ENCODE results near the gene LIF. TPM values are rescaled to one million over a fixed set of nuclear protein-coding genes. Genes with fewer than 3 reads are reported as not detected.

LIF gene
- total RNA-seq, 1 experiment from 2014 or later: 75.4 TPM

GRCh38 chr22:30265131-30265720, 18.7 kb upstream of the LIF start:
- ATAC-seq: no peak
- ChIA-PET CTCF (no interaction called here), RAD21 (ENCODE audit: low non-redundant PET in 1 of 2, low total read pairs in 2 of 2, uncharacterized antibody in 2 of 2, unreplicated experiment in 2 of 2) (no interaction called here), POLR2A (no interaction called here)
- intact Hi-C loops (cut with micrococcal nuclease): no loop called here
- no peak overlapping the region for H2AFZ ChIP-seq (ENCODE audit: low read depth, low read length, poor library complexity, severe bottlenecking)
- no peak overlapping the region for H3K4me3 ChIP-seq (replicated peaks in 1 of 2; ENCODE audit: low read depth in 1 of 2, low read length in 2 of 2)
- H3K9me2 ChIP-seq (ENCODE audit: insufficient read depth): no peaks in the 10 kb centered on the region
- no peaks in the 10 kb centered on the region for H3K79me2 ChIP-seq (ENCODE audit: insufficient read depth, low read length)
- H3K27me3 ChIP-seq (ENCODE audit: insufficient read depth, low read length): no peaks in the 10 kb centered on the region
- H3K9ac ChIP-seq (ENCODE audit: low read length): no peak overlapping the region
- no peak overlapping the region for H3K4me2 ChIP-seq (ENCODE audit: low read length)
- H3K4me1 ChIP-seq (ENCODE audit: control insufficient read depth in 1 of 2, insufficient read depth in 2 of 2, low read length in 2 of 2): peaks cover 0 to 13% of the 10 kb centered on the region in 2 experiments; a peak in 3 of 4 replicates
- no peak for DNase-seq (ENCODE audit: low read depth, low spot score)
- H3K27ac ChIP-seq (ENCODE audit: low read depth, low read length): no peak overlapping the region
- TF ChIP-seq SIN3A (IDR thresholded peaks at IDR 0.05; ENCODE audit: low read depth): no peak
- no peak for TF ChIP-seq EZH2phosphoT487 (IDR thresholded peaks at IDR 0.05; ENCODE audit: borderline replicate concordance)
- TF ChIP-seq JUND (IDR thresholded peaks at IDR 0.05): no peak
- no peak for TF ChIP-seq ATF3 (IDR thresholded peaks at IDR 0.05)
- TF ChIP-seq POLR2A (IDR thresholded peaks at IDR 0.05; ENCODE audit: borderline replicate concordance, extremely low read depth, insufficient read depth, insufficient read length): no peak
- no peak for TF ChIP-seq ZBTB33 (IDR thresholded peaks at IDR 0.05; ENCODE audit: extremely low read depth, insufficient replicate concordance, low read length)
- TF ChIP-seq ZNF274 (IDR thresholded peaks at IDR 0.05; ENCODE audit: low read depth, low read length): no peak
- TF ChIP-seq ZFX (IDR thresholded peaks at IDR 0.05): no peak
- no peak for TF ChIP-seq ELF1 (IDR thresholded peaks at IDR 0.05; ENCODE audit: borderline replicate concordance, low read depth)
- TF ChIP-seq RAD21 (IDR thresholded peaks at IDR 0.05; ENCODE audit: low read depth): no peak
- TF ChIP-seq YY1 (IDR thresholded peaks at IDR 0.05; ENCODE audit: extremely low read depth, insufficient replicate concordance, low read depth, low read length): no peak
- no peak for TF ChIP-seq CTCF (IDR thresholded peaks at IDR 0.05 in 2 of 3, conservative IDR thresholded peaks at IDR 0.05 in 1 of 3; ENCODE audit: borderline replicate concordance in 1 of 3, insufficient read depth in 1 of 3, low read depth in 2 of 3, low read length in 2 of 3)
- TF ChIP-seq SRF (IDR thresholded peaks at IDR 0.05; ENCODE audit: low read depth): no peak
- TF ChIP-seq EZH2 (IDR thresholded peaks at IDR 0.05): no peak
- no peak for TF ChIP-seq EGR1 (IDR thresholded peaks at IDR 0.05; ENCODE audit: low read depth)
- TF ChIP-seq MAX (IDR thresholded peaks at IDR 0.05): no peak
- TF ChIP-seq POLR2AphosphoS5 (IDR thresholded peaks at IDR 0.05; ENCODE audit: low read depth, low read length): no peak
- TF ChIP-seq CBX3 (IDR thresholded peaks at IDR 0.05; ENCODE audit: low read depth): no peak
- H4K20me1 ChIP-seq (ENCODE audit: insufficient read depth): no peaks in the 10 kb centered on the region
- no peaks in the 10 kb centered on the region for H3K36me3 ChIP-seq (ENCODE audit: control insufficient read depth in 1 of 2, insufficient read depth in 2 of 2, low read length in 2 of 2)
- no peaks in the 10 kb centered on the region for H3K9me3 ChIP-seq (ENCODE audit: control insufficient read depth in 1 of 2, insufficient read depth in 1 of 2, low read depth in 1 of 2, low read length in 2 of 2)
- BruUV-seq (replicated peaks): no TSS peak
